Endothelial cell of umbilical vein (primary cell): ENCODE data around the gene TRIM46. TPM values are rescaled to one million over a fixed set of nuclear protein-coding genes. Genes with fewer than 3 reads are reported as not detected.

Source experiments
- BruUV-seq: library from RNA; stranded (reverse); fragments of 400-500 nt; replicated peaks from 2 replicates; lab custom pipeline; 2021; lab: Mats Ljungman, UMichigan
- CTCF ChIA-PET: fragments of 300-600, 350-600 bp; sonication (Branson Sonifier 250); formaldehyde crosslinking; loops from one replicate; lab custom pipeline; 2021; ENCODE audit warnings: antibody characterized with exemption, inconsistent platforms; lab: Charles Lee
- POLR2A ChIA-PET: fragments of 300-600, 350-600 bp; sonication (Branson Sonifier 250); formaldehyde crosslinking; loops from one replicate; lab custom pipeline; 2021; ENCODE audit warnings: antibody characterized with exemption, inconsistent platforms; lab: Charles Lee
- DNase-seq: peaks from one replicate; pipeline ENCODE4 v3.0.0-alpha.2; 2011; ENCODE audit warnings: low read depth, low spot score
- FAIRE-seq: peaks from 2 replicates; lab custom pipeline; 2011; peaks lifted over from hg19 to GRCh38; lab: Jason Lieb, UNC
- H2AFZ ChIP-seq: 2 replicates; pipeline ENCODE4 v1.6.0; 2012; ENCODE audit warnings: low read depth, low read length, control low read depth, inconsistent platforms
- H3K27ac ChIP-seq: 2 replicates; pipeline ENCODE4 v1.5.1; 2011; ENCODE audit warnings: low read depth, mild to moderate bottlenecking, control low read depth, low read length, moderate library complexity; ENCODE audit not compliant: insufficient read depth
- H3K27me3 ChIP-seq, 2 experiments: 2 replicates each; pipeline versions ENCODE4 v1.6.0 to v1.6.1; 2011; ENCODE audit warnings: low read length in 2 of 2, mixed read lengths in 1 of 2; ENCODE audit not compliant: control insufficient read depth in 2 of 2, insufficient read depth in 2 of 2
- H3K36me3 ChIP-seq, 2 experiments: 2 replicates in 1 of 2; 3 replicates in 1 of 2; pipeline ENCODE4 v1.5.1; 2011; ENCODE audit warnings: low read length in 2 of 2, mild to moderate bottlenecking in 1 of 2, moderate library complexity in 1 of 2; ENCODE audit not compliant: control insufficient read depth in 2 of 2, insufficient read depth in 2 of 2; ENCODE audit errors: extremely low read depth in 1 of 2
- H3K4me1 ChIP-seq: 3 replicates; pipeline ENCODE4 v1.5.1; 2011; ENCODE audit warnings: mild to moderate bottlenecking, low read length; ENCODE audit not compliant: control insufficient read depth, insufficient read depth; ENCODE audit errors: extremely low read depth
- H3K4me2 ChIP-seq: 2 replicates; pipeline ENCODE4 v1.6.1; 2011; ENCODE audit warnings: low read length, control low read depth, mixed read lengths; ENCODE audit not compliant: insufficient read depth
- H3K4me3 ChIP-seq, 3 experiments: fragments of 200-600 bp in 1 of 3; sonication (generic), shearing (Covaris generic) in 1 of 3; replicated peaks in 1 of 3; 2 replicates each; pipeline ENCODE4 v1.5.1; 2011 to 2016; ENCODE audit warnings: control low read depth in 3 of 3, low read length in 3 of 3, mild to moderate bottlenecking in 2 of 3, inconsistent platforms in 1 of 3, low read depth in 1 of 3, moderate library complexity in 1 of 3; ENCODE audit not compliant: insufficient read depth in 1 of 3
- H3K79me2 ChIP-seq: 2 replicates; pipeline ENCODE4 v1.6.0; 2012; ENCODE audit warnings: low read length, inconsistent platforms; ENCODE audit not compliant: control insufficient read depth, insufficient read depth
- H3K9ac ChIP-seq: replicated peaks from 2 replicates; pipeline ENCODE3; 2011; ENCODE audit warnings: low read length, control low read depth; ENCODE audit not compliant: insufficient read depth; ENCODE audit errors: extremely low read depth
- H3K9me1 ChIP-seq: replicated peaks from 3 replicates; pipeline ENCODE4 v1.6.0; 2011; ENCODE audit warnings: mild to moderate bottlenecking, low read length; ENCODE audit not compliant: control insufficient read depth, insufficient read depth; ENCODE audit errors: extremely low read depth
- H3K9me3 ChIP-seq: replicated peaks from 2 replicates; pipeline ENCODE4 v1.5.1; 2012; ENCODE audit warnings: low read length, inconsistent platforms; ENCODE audit not compliant: control insufficient read depth, insufficient read depth
- H4K20me1 ChIP-seq: replicated peaks from 2 replicates; pipeline ENCODE3; 2011; ENCODE audit warnings: mild to moderate bottlenecking, low read length; ENCODE audit not compliant: control insufficient read depth, insufficient read depth; ENCODE audit errors: extremely low read depth
- CTCF ChIP-seq, 2 donors: IDR thresholded peaks; 1 replicate in 1 of 2; 2 replicates in 1 of 2; pipeline ENCODE4 v1.5.1; 2011; ENCODE audit warnings: low read length in 2 of 2, mild to moderate bottlenecking in 2 of 2, moderate library complexity in 2 of 2, control low read depth in 1 of 2, inconsistent platforms in 1 of 2, low read depth in 1 of 2; ENCODE audit not compliant: insufficient read depth in 1 of 2; ENCODE audit errors: extremely low read depth in 1 of 2
- FOS ChIP-seq: IDR thresholded peaks from 2 replicates; pipeline ENCODE4 v1.6.1; 2011; ENCODE audit warnings: mild to moderate bottlenecking, low read length, moderate library complexity, borderline replicate concordance; ENCODE audit not compliant: insufficient read depth
- JUN ChIP-seq: IDR thresholded peaks from 2 replicates; pipeline ENCODE4 v1.6.1; 2011; ENCODE audit warnings: borderline replicate concordance, low read depth; ENCODE audit not compliant: insufficient read length, insufficient read depth
- POLR2AphosphoS5 ChIP-seq: IDR thresholded peaks from 2 replicates; pipeline ENCODE4 v1.6.1; 2012; ENCODE audit warnings: low read depth, mild to moderate bottlenecking, control low read depth, low read length, moderate library complexity; ENCODE audit not compliant: insufficient read depth
- dilution Hi-C: fragments of 300-500 bp; cut with MboI; formaldehyde crosslinking; loops from one replicate; pipeline ENCODE4 v1.15.0; 2019; ENCODE audit warnings: low sequenced_read_pairs; ENCODE audit not compliant: extremely low pct_ligation_motif_present
- intact Hi-C: fragments of 100-400 bp; cut with micrococcal nuclease; formaldehyde crosslinking; loops from one replicate; pipeline ENCODE4 v1.10.0; 2022
- polyA plus RNA-seq, 4 experiments: library from polyadenylated mRNA; depleted of rRNA in 3 of 4; stranded (reverse) in 3 of 4; unstranded in 1 of 4; fragments of >200 nt; gene quantifications; 2 replicates each; pipeline versions ENCODE4 v1.2.1 to v1.2.3, GENCODE V29; 2011 to 2012; ENCODE audit warnings: missing spikeins in 1 of 4
- total RNA-seq: library from RNA; stranded (reverse); gene quantifications from 2 replicates; pipeline ENCODE4 v1.2.3, GENCODE V29; 2021

TRIM46 gene
- total and polyA plus RNA-seq, 2 donors (not counting 3 experiments of a cell fraction or from before 2014, with no cell fraction given): 9.5 to 10.0 TPM

GRCh38 chr1:155209312-155209721, 35.7 kb downstream of the TRIM46 start:
- peak overlapping the region; percentile 12 for H2AFZ ChIP-seq
- BruUV-seq: TSS peak; percentile 86
- dilution Hi-C loops: no loop called here
- TF ChIP-seq FOS (no peak), POLR2AphosphoS5 (no peak), CTCF (IDR thresholded peaks at IDR 0.05; ENCODE audit: extremely low read depth in 1 of 2, insufficient read depth in 1 of 2, low read depth in 1 of 2, low read length in 2 of 2) (no peak), JUN (no peak)
- peak overlapping the region; percentile 30 to 92 (median 82) for H3K4me3 ChIP-seq
- CTCF ChIA-PET: interaction anchor here (0.8 to 4.3 kb wide), 7 partner anchors 15 to 42 kb away, joined by 3 to 69 read pairs (median 6); partner anchors contain the start of gene KRTCAP2
- H3K4me2 ChIP-seq: peak overlapping the region; percentile 89
- no peaks in the 10 kb centered on the region for H3K9me1 ChIP-seq
- intact Hi-C loops: loop anchor here (2.0 to 5.0 kb wide), 3 partner anchors 17 to 383 kb away; partner anchors contain the start of gene FDPS
- H3K27ac ChIP-seq: peak overlapping the region; percentile 87
- DNase-seq (no peak), FAIRE-seq (peak; percentile 53)
- H3K36me3 ChIP-seq: no peaks in the 10 kb centered on the region
- H3K9me3 ChIP-seq: no peaks in the 10 kb centered on the region
- H4K20me1 ChIP-seq: no peaks in the 10 kb centered on the region
- H3K9ac ChIP-seq: peak overlapping the region; percentile 96
- peaks cover 2% of the 10 kb centered on the region for H3K79me2 ChIP-seq
- no peaks in the 10 kb centered on the region for H3K27me3 ChIP-seq
- peaks cover 21% of the 10 kb centered on the region for H3K4me1 ChIP-seq
- POLR2A ChIA-PET: interaction anchor here (1.5 kb wide), 1 partner anchor 15 kb away, joined by 5 read pairs; no protein-coding TSS in a partner anchor
